PC-3 (cell line): ENCODE measurements around the gene CNTNAP3.
"Not testable (repeated sequence)": the region's sequence is repeated elsewhere in the genome, so short reads cannot be mapped to it uniquely, and the experiment has no call there.

Source experiments
- CTCF ChIP-seq: fragments of 300-600 bp; sonication (generic); conservative IDR thresholded peaks from 2 replicates; pipeline ENCODE4 v1.5.1; 2017; ENCODE audit warnings: antibody characterized with exemption, low read depth, mild to moderate bottlenecking, low read length
- EZH2phosphoT487 ChIP-seq: fragments of 300-600 bp; sonication (generic); IDR thresholded peaks from 2 replicates; pipeline ENCODE4 v1.6.1; 2018; ENCODE audit warnings: mild to moderate bottlenecking, antibody characterized with exemption, low read length, borderline replicate concordance

- TF ChIP-seq CTCF, EZH2phosphoT487: not testable (repeated sequence)
Measured at GRCh38 chr9:39054453-39054852, 233.5 kb downstream of the CNTNAP3 start.
